Ishikawa (cell line): ENCODE results near the gene TASP1.

Experiments used
- CEBPB ChIP-seq: IDR thresholded peaks from 2 replicates; pipeline ENCODE4 v1.6.1; 2012
- CREB1 ChIP-seq: IDR thresholded peaks from 2 replicates; pipeline ENCODE4 v1.6.1; 2012; ENCODE audit warnings: low read depth
- EGR1 ChIP-seq: IDR thresholded peaks from 2 replicates; pipeline ENCODE4 v1.6.1; 2012
- EP300 ChIP-seq: IDR thresholded peaks from 2 replicates; pipeline ENCODE4 v1.6.1; 2012; ENCODE audit warnings: borderline replicate concordance
- FOXM1 ChIP-seq: IDR thresholded peaks from 2 replicates; pipeline ENCODE4 v1.6.1; 2012; ENCODE audit warnings: low read depth, borderline replicate concordance
- MAX ChIP-seq: IDR thresholded peaks from 2 replicates; pipeline ENCODE4 v1.6.1; 2012
- NFIC ChIP-seq: IDR thresholded peaks from 2 replicates; pipeline ENCODE4 v1.6.1; 2012
- RAD21 ChIP-seq: IDR thresholded peaks from 2 replicates; pipeline ENCODE4 v1.6.1; 2012; ENCODE audit warnings: low read depth
- REST ChIP-seq: IDR thresholded peaks from 2 replicates; pipeline ENCODE4 v1.6.1; 2012; ENCODE audit warnings: low read depth, mild to moderate bottlenecking
- TAF1 ChIP-seq: IDR thresholded peaks from 2 replicates; pipeline ENCODE4 v1.6.1; 2012; ENCODE audit warnings: low read depth, mild to moderate bottlenecking
- TCF12 ChIP-seq: IDR thresholded peaks from 2 replicates; pipeline ENCODE4 v1.6.1; 2012; ENCODE audit warnings: low read depth
- TEAD4 ChIP-seq: IDR thresholded peaks from 2 replicates; pipeline ENCODE4 v1.6.1; 2012
- YY1 ChIP-seq: IDR thresholded peaks from 2 replicates; pipeline ENCODE4 v1.6.1; 2012; ENCODE audit warnings: low read depth
- ZBTB7A ChIP-seq: IDR thresholded peaks from 2 replicates; pipeline ENCODE4 v1.6.1; 2012; ENCODE audit warnings: low read depth
- TF ChIP-seq, protein P1 (sequence below): IDR thresholded peaks from 2 replicates; pipeline ENCODE4 v1.6.1; 2012

TASP1 gene

DNA sequence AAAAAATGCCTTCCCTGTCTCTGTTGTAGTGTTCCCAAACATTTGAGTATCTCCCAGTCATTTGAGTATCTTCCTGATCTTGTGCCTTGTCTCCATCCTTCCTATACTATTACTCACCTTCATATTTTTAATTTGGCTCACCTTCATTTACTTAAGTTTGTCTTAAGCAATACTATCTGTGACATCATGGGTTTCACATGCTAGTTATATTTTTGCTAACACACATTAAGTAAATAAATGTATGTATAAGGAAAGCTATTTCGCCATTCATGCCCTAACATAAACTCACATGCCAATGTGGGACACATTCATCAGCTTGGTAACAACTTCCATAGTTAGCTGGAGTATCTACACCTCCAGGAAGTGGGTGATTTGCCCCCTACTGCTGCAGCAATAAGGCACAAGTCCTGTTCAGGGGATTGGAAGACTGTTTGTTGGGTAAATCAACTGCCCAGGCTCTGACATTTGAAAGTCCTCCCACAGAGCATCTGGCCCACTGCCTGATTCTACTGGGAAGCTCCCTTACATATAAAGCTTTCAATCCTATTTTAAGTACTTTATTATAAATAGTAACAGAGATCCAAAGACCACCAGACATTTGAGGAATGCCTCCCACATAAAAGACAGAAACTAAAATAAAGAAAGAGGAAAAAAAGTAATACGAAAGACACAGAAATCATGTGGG lies 285.3 kb downstream of the TASP1 start:
- TF ChIP-seq FOXM1 (no peak), RAD21 (no peak), TAF1 (no peak), EGR1 (no peak), REST (no peak), TEAD4 (no peak), CEBPB (no peak), CREB1 (no peak), NFIC (no peak), MAX (no peak), EP300 (no peak), TCF12 (no peak)

- TF ChIP-seq EGR1 (no peak), TCF12 (no peak), MAX (no peak)
These were observed 289.5 kb downstream of the TASP1 start for GRCh38 chr20:13349235-13349604.

DNA sequence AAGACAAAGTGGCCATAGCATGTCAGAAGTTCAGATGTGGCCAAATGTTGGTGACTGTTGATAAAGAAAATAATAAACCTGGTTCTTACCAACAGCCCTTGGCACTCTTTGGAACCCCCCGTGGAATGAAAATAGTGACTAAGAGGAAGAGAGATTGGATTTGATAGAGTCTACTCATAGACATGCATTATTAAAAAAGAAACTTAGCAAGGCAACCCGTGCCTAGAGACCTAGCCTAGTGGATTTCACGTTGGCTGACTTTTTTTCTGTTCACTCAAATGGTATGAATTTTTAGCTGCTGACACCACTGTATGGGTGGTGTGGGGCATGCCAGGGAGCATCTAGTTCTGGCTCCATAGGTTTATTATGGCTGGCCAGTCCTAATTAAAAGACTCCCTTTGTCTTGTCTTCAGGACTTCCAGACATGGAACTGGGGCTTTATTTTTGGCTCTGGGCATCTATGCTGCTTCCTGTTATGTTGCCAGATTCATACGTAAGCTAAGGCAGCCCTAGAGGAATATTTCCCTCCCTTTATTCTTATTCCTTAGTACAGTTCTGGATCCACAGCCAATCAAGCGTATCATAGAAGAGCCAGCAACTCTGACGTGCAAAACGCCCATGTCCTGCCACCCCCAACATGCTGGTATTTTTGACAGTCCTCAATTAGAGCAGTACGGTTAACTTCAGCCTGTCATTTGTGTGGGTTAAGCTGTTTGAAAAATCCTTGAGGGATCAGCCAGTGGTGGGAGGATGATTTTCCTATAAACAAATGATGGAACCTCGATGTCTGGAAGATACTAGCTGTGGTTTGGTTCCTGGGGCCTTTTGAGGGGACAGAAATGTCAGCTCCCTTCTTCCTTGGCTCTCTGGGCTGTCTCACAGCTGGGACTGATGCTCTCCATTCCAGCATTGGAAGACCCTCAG lies 290.2 kb downstream of the TASP1 start:
- TF ChIP-seq REST = no peak
- no peak for TF ChIP-seq NFIC
- no peak for TF ChIP-seq FOXM1
- TF ChIP-seq RAD21 = no peak
- TF ChIP-seq TAF1 = no peak
- TF ChIP-seq, protein P1, sequence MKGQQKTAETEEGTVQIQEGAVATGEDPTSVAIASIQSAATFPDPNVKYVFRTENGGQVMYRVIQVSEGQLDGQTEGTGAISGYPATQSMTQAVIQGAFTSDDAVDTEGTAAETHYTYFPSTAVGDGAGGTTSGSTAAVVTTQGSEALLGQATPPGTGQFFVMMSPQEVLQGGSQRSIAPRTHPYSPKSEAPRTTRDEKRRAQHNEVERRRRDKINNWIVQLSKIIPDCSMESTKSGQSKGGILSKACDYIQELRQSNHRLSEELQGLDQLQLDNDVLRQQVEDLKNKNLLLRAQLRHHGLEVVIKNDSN = no peak
- TF ChIP-seq CEBPB = no peak
- TF ChIP-seq TEAD4 = no peak
- no peak for TF ChIP-seq ZBTB7A
- TF ChIP-seq EP300 = no peak
- TF ChIP-seq YY1 = no peak
- no peak for TF ChIP-seq MAX
- no peak for TF ChIP-seq EGR1
- TF ChIP-seq CREB1 = no peak
- TF ChIP-seq TCF12 = no peak

DNA sequence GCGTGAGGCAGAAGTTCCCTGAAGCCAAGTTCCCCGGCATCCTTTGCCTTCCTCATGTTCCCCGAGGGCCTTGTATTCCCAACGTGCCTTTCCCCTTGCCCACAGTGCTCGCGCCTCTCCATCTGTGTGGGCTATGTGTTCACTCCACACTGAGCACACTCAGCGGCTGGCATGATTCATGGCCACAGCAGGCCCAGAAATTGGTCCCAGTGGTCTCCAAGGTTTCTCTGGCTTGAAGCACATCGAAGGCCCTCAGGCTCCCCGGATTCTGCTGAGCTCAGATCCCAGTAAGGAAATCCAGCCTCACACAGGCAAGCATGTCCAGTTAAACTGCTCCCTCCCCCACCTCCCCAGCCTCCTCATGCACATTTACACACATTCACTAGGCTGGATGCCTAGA lies 294.1 kb downstream of the TASP1 start:
- TF ChIP-seq TCF12 (no peak), EP300 (no peak), EGR1 (no peak), NFIC (no peak), REST (no peak)
